Caki2 (cell line): ENCODE results near the gene SFMBT1. TPM values are rescaled to one million over a fixed set of nuclear protein-coding genes. Genes with fewer than 3 reads are reported as not detected.
A peak's percentile ranks its signal among the peaks of the same experiment; 100 is the strongest.

Source experiments
- DNase-seq: peaks from one replicate; pipeline ENCODE4 v3.0.0-alpha.2; 2015; ENCODE audit warnings: low read depth
- in situ Hi-C: cut with HindIII; loops from 2 replicates; pipeline ENCODE4 v1.10.0; 2016; ENCODE audit warnings: low sequenced_read_pairs, low pct_unique_long_range_greater_than_20kb, mixed read lengths
- total RNA-seq: library from RNA; depleted of rRNA; stranded (reverse); fragments of >200 nt; shearing (Covaris generic); gene quantifications from 2 replicates; pipeline ENCODE4 v1.2.3, GENCODE V29; 2014; ENCODE audit warnings: low replicate concordance; rRNA removed

SFMBT1 gene, protein sequence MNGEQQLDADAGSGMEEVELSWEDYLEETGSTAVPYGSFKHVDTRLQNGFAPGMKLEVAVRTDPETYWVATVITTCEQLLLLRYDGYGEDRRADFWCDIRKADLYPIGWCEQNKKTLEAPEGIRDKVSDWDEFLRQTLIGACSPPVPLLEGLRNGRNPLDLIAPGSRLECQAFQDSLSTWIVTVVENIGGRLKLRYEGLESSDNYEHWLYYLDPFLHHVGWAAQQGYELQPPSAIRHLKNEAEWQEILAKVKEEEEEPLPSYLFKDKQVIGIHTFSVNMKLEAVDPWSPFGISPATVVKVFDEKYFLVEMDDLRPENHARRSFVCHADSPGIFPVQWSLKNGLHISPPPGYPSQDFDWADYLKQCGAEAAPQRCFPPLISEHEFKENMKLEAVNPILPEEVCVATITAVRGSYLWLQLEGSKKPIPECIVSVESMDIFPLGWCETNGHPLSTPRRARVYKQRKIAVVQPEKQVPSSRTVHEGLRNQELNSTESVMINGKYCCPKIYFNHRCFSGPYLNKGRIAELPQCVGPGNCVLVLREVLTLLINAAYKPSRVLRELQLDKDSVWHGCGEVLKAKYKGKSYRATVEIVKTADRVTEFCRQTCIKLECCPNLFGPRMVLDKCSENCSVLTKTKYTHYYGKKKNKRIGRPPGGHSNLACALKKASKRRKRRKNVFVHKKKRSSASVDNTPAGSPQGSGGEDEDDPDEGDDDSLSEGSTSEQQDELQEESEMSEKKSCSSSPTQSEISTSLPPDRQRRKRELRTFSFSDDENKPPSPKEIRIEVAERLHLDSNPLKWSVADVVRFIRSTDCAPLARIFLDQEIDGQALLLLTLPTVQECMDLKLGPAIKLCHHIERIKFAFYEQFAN
- total RNA-seq: 2.0 and 3.3 TPM in 2 replicates

GRCh38 chr3:53045518-53046170, at the start of gene SFMBT1:
Gene SFMBT1 (minus strand): TSS chr3:53046073. CDS start chr3:52969128, 76,945 bp downstream.
- DNase-seq: peak; percentile 61
- in situ Hi-C loops: no loop called here

GRCh38 chr3:53092942-53093341, 47.1 kb upstream of the SFMBT1 start:
- in situ Hi-C loops: no loop called here
- no peak for DNase-seq

DNA sequence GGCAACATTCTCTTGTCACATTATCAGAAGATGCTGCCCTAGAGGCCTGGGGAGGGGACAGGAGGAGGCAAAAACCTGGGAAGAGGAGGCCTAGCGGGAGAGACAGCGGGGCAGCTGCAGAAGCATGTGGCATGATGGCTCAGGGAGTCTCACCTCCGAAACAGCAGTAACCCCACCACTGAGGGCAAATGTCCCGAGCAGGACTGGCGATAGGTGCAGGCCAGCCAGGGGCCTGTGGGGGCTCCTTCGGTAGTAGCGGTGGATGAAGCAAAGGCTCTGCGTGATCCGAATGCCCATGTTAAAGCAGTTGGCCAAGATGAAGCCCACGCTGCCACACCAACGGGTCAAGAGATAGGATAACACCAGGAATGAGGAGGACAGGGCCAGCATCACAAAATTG, 46.3 kb upstream of the SFMBT1 start:
- in situ Hi-C loops: no loop called here
- no peak for DNase-seq

- DNase-seq: no peak
- in situ Hi-C loops: no loop called here
Measured at GRCh38 chr3:53091011-53091410, 45.1 kb upstream of the SFMBT1 start.

GRCh38 chr3:53089511-53089910, 43.6 kb upstream of the SFMBT1 start:
- no peak for DNase-seq
- in situ Hi-C loops: no loop called here

- in situ Hi-C loops: no loop called here
- no peak for DNase-seq
Measured at GRCh38 chr3:53085476-53085875, 39.6 kb upstream of the SFMBT1 start.

DNA sequence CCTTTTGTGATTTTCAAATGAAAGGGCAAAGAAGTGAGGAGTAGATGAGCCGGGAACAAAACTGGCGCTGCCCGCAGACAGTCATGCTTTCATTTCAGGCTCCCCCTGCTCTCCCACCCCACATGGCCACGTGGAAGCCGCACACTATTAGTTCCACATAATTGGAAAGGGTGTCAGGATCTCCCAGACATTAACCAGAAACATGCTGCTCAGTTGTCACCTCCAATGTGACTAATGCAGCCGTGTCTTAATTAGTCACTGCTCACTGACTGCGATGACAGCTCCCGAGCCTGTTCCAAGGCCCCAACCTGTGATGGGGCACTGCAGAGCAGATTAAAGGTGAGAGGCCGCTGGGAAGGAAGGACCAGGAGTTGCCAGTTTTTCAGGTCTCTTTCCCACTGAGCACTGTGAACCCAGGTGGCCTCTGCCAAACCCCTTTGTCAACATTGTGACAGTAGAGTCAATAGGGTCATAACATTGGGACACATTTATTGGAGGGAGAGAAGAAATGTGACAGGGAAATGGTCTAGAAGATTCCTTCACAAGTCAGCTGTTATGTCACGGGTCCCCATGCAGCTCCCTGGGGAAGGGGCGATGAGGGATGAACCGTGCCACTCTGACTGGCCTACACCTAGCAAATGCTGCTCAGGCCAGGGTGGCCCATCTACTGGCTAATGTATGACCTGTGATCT, 38.6 kb upstream of the SFMBT1 start:
- in situ Hi-C loops: no loop called here
- DNase-seq: peak; percentile 30

GRCh38 chr3:53083949-53084309, 38.1 kb upstream of the SFMBT1 start:
- in situ Hi-C loops: no loop called here
- DNase-seq: no peak

DNA sequence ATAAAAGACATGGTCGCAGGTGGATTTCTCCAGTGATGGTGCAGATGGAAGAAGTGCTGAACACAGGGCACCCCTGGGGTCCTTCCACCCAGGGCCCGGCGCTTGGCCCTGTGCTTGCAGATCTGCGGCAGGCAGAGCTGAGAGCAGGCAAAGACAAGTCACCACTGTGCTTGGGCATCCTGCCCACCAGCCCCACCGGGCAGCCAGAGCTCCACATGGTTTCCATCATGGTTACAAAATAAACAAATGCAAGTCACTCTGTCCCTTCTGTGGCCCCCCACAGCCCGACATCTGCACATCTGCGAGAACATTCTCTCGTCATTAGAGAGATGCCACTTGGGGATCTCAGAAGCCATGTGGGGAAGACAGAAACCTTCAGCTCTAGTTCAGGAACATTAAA, 37.6 kb upstream of the SFMBT1 start:
- in situ Hi-C loops: no loop called here
- no peak for DNase-seq

DNA sequence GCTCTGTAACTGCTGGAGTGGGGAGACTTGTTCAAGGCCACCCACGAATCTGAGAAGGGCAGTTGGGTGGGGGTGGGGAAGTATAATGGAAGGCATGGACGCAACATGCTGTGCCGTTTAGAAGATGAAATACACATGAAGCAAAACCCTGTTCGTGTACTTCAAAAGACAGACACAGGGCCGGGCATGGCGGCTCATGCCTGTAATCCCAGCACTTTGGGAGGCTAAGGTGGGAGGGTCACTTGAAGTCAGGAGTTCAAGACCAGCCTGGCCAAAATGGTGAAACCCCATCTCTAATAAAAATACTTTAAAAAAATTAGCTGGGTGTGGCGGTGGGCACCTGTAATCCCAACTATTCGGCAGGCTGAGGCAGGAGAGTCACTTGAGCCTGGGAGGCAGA, 36.9 kb upstream of the SFMBT1 start:
- no peak for DNase-seq
- in situ Hi-C loops: no loop called here

DNA sequence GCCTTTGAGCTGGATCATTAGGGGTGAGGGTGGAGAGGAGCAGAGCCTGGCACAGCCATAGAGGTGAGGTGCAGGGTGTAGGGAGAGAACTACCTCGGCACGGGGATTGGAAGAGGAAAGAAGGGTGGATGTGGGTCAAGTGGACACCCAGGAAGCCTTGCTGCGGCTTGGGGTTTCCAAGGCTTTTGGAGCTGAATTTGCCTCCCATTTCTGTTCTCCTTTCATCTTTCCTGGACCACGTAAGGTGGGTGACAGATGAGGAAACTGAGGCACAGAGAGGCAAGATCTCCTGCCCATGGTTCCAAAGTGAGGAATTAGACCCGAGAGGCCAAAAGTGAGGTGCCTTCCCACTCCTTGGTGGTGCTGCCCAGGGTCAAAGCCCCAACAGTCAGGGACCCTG, 35.4 kb upstream of the SFMBT1 start:
- in situ Hi-C loops: no loop called here
- no peak for DNase-seq

- no peak for DNase-seq
- in situ Hi-C loops: no loop called here
Measured at GRCh38 chr3:53080612-53081205, 34.8 kb upstream of the SFMBT1 start.

DNA sequence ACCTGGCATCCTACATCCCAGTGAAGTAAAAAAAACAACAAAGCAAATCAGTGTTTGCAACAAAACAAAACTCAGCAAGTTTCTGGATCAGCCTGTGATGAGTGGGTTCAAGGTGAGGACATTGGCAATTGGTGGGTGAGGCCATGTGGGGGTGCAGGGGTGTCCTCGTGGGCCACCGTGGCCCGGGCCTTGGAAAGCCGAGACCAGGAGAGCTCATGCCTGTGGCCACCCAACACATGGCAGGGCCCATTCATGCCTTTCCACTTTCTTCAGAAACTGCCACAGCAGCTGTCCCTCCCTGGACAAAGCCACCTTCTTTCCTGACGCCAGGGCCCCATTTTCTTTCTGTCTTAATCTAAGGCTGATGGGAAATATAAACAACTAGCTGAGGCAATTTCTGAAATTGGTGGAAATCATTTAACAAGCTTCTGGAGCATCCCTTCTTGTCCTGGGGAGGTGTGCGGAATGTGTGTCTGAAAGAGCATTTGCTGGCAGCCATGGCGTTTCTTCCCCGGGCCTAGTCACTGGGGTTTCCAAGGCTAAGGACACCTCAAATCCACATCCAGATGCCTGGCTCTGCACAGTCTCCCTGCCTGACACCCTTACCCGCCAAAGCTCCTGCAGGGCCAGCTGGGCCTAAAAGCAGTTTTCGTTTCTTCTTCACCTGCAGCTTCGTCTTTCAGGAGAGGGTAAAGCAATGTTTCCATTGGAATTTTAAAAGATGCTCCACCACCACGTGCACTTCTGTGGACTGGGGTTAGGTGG, 34.1 kb upstream of the SFMBT1 start:
- in situ Hi-C loops: no loop called here
- no peak for DNase-seq

DNA sequence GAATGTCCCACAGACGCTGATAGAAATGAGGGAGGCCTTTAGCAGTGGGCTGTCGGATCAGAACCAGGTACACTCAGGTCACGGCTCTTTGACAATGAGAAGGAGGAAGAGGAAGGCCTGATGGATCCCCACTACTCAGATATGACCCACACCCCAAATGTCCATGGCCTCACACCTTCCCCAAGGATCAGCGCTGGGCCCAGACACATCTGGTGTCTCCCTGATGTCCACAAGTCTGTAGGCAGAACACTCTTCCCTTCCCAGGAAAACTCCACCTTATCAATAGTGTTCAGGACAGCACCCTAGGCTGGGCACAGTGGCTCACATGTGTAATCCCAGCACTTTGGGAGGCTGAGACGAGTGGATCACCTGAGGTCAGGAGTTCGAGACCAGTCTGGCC, 33.3 kb upstream of the SFMBT1 start:
- DNase-seq: no peak
- in situ Hi-C loops: no loop called here

- in situ Hi-C loops: no loop called here
- DNase-seq: no peak
Measured at GRCh38 chr3:53078656-53079055, 32.8 kb upstream of the SFMBT1 start.

DNA sequence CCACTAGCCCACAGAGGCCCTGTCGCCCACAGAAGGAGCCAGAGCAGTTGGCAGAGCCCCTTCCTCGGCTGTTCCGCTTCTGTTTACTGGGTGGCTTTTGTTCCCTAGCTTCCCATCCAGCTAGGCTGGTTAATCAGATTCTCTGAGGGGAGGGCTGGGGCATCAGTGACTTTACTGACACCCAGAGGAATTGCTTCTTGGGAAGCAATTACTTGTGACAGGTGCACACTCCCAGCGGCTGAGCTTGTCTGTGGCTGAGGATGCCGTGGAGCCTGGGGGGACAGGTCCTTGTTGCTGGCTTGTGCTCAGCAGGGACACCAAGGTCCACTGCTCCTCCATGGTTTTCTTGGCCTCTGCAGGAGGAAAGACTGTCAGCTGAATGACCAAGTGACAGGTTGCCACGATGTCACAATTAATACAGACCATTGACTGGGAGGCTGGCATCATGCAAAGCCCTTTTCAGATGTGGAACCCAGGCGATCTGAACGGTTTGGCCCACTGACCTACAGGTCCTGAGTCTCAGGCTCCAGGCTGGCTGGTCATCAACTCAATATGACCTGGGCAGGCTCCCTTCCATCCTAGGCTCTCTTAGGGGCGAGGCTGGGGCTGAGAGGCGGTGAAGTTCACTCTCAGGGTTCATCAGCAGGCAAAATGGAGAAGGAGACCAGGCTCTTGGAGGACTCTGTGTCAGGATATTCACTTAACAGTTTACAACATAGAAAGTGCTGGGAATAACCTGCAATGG, 31.8 kb upstream of the SFMBT1 start:
- in situ Hi-C loops: no loop called here
- DNase-seq: no peak

- in situ Hi-C loops: no loop called here
- DNase-seq: no peak
Measured at GRCh38 chr3:53075743-53076140, 29.9 kb upstream of the SFMBT1 start.
